K562 (cell line): Measurements from ENCODE around the gene NT5DC4. TPM values are rescaled to one million over a fixed set of nuclear protein-coding genes. Genes with fewer than 3 reads are reported as not detected.

Source experiments
- FIP1L1 ChIP-seq: fragments of 200-400 bp; formaldehyde crosslinking; IDR thresholded peaks from 2 replicates; pipeline ENCODE4 v1.6.1; 2018; ENCODE audit warnings: mild to moderate bottlenecking, low read depth, low read length; ENCODE audit not compliant: poor library complexity, severe bottlenecking
- ID3 ChIP-seq, 2 experiments: fragments of 250-450 bp in 1 of 2; fragments of 450-650 bp in 1 of 2; sonication (Bioruptor Pico) in 1 of 2; IDR thresholded peaks; 2 replicates each; pipeline versions ENCODE4 v1.6.1 to v1.8.0; 2016 to 2021; ENCODE audit warnings: mild to moderate bottlenecking in 2 of 2, moderate library complexity in 2 of 2, missing compliant biosample characterization in 1 of 2, missing genetic modification characterization in 1 of 2
- KAT2B ChIP-seq: IDR thresholded peaks from one replicate; pipeline ENCODE4 v1.6.1; 2012; ENCODE audit warnings: low read depth, mild to moderate bottlenecking, control low read depth, inconsistent platforms, low read length, moderate library complexity
- LEF1 ChIP-seq: fragments of 450-650 bp; IDR thresholded peaks from 2 replicates; pipeline ENCODE4 v1.6.1; 2016; ENCODE audit warnings: mild to moderate bottlenecking
- MLLT1 ChIP-seq, 2 experiments: fragments of 450-650 bp; IDR thresholded peaks; 2 replicates each; pipeline ENCODE4 v1.6.1; 2016
- MLX ChIP-seq, 2 experiments: fragments of 450-650 bp in 1 of 2; sonication (generic) in 1 of 2; formaldehyde crosslinking; conservative IDR thresholded peaks; 2 replicates each; pipeline versions ENCODE4 v1.4.0 to v1.8.1; 2020 to 2022; ENCODE audit warnings: mild to moderate bottlenecking in 1 of 2, missing genetic modification reagents in 1 of 2
- PML ChIP-seq: IDR thresholded peaks from 2 replicates; pipeline ENCODE4 v1.6.1; 2012; ENCODE audit warnings: low read length, inconsistent platforms
- RAD51 ChIP-seq: fragments of 450-650 bp; IDR thresholded peaks from 2 replicates; pipeline ENCODE4 v1.7.1; 2016; ENCODE audit warnings: low read depth, mild to moderate bottlenecking, borderline replicate concordance
- SETDB1 ChIP-seq: IDR thresholded peaks from one replicate; pipeline ENCODE4 v1.6.1; 2012; ENCODE audit warnings: low read length, control low read depth, inconsistent platforms
- SIN3A ChIP-seq, 2 experiments: fragments of 150-350 bp in 1 of 2; IDR thresholded peaks; 2 replicates each; pipeline ENCODE4 v1.6.1; 2011 to 2016; ENCODE audit warnings: borderline replicate concordance in 2 of 2, low read depth in 2 of 2, low read length in 2 of 2, mild to moderate bottlenecking in 2 of 2, moderate library complexity in 2 of 2; ENCODE audit not compliant: control insufficient read depth in 1 of 2
- SOX6 ChIP-seq: fragments of 450-650 bp; IDR thresholded peaks from 2 replicates; pipeline ENCODE4 v1.6.1; 2014; ENCODE audit warnings: mild to moderate bottlenecking
- XRCC5 ChIP-seq: fragments of 200-400 bp; formaldehyde crosslinking; IDR thresholded peaks from 2 replicates; pipeline ENCODE4 v1.6.1; 2017; ENCODE audit warnings: low read depth, mild to moderate bottlenecking, low read length
- ZBTB8A ChIP-seq: fragments of 450-650 bp; IDR thresholded peaks from 2 replicates; pipeline ENCODE4 v1.6.1; 2018; ENCODE audit warnings: mild to moderate bottlenecking, moderate library complexity; ENCODE audit not compliant: partially characterized antibody
- ZNF224 ChIP-seq: sonication (generic); formaldehyde crosslinking; IDR thresholded peaks from 2 replicates; pipeline ENCODE4 v1.8.0; 2022; ENCODE audit warnings: mild to moderate bottlenecking, missing genetic modification reagents
- ZNF316 ChIP-seq: fragments of 450-650 bp; IDR thresholded peaks from 2 replicates; pipeline ENCODE4 v1.6.1; 2016
- ZNF518B ChIP-seq: fragments of 250-450 bp; sonication (Bioruptor Pico); IDR thresholded peaks from 2 replicates; pipeline ENCODE4 v1.5.0; 2021; ENCODE audit warnings: mild to moderate bottlenecking, moderate library complexity
- polyA plus RNA-seq, 8 experiments: library from polyadenylated mRNA; depleted of rRNA in 4 of 8; stranded (reverse) in 5 of 8; unstranded in 3 of 8; fragments of >200 nt; fragmentation: Nextera tagmentation in 2 of 8; fragmentation: Illumina TruSeq in 1 of 8; extraction: Ambion mirVana in 2 of 8; extraction: Trizol in 1 of 8; gene quantifications; 2 replicates each; pipeline versions ENCODE4 v1.2.1 to v1.2.3, GENCODE V29; 2011 to 2014; ENCODE audit warnings: inconsistent platforms in 1 of 8, missing spikeins in 1 of 8
- total RNA-seq, 7 experiments: library from RNA; depleted of rRNA in 6 of 7; stranded (reverse); fragments of >200 nt in 6 of 7; fragmentation: Illumina TruSeq in 2 of 7; extraction: Trizol in 2 of 7; gene quantifications; 2 replicates each; pipeline versions ENCODE4 v1.2.1 to v1.2.3, GENCODE V29; 2011 to 2021; ENCODE audit warnings: low replicate concordance in 1 of 7
- TF ChIP-seq, protein P1 (sequence below): fragments of 450-650 bp; formaldehyde crosslinking; IDR thresholded peaks from 2 replicates; pipeline ENCODE4 v1.4.0; 2020; ENCODE audit warnings: mild to moderate bottlenecking
- TF ChIP-seq, protein P2 (sequence below): fragments of 450-650 bp; formaldehyde crosslinking; IDR thresholded peaks from 2 replicates; pipeline ENCODE4 v1.4.0; 2022; ENCODE audit warnings: mild to moderate bottlenecking, moderate library complexity

The NT5DC4 gene
- total and polyA plus RNA-seq, 9 of the 15 experiments (the other 6 are each of a cell fraction or from before 2014, with no cell fraction given): 0.44 to 6.9 (median 2.5) TPM

DNA sequence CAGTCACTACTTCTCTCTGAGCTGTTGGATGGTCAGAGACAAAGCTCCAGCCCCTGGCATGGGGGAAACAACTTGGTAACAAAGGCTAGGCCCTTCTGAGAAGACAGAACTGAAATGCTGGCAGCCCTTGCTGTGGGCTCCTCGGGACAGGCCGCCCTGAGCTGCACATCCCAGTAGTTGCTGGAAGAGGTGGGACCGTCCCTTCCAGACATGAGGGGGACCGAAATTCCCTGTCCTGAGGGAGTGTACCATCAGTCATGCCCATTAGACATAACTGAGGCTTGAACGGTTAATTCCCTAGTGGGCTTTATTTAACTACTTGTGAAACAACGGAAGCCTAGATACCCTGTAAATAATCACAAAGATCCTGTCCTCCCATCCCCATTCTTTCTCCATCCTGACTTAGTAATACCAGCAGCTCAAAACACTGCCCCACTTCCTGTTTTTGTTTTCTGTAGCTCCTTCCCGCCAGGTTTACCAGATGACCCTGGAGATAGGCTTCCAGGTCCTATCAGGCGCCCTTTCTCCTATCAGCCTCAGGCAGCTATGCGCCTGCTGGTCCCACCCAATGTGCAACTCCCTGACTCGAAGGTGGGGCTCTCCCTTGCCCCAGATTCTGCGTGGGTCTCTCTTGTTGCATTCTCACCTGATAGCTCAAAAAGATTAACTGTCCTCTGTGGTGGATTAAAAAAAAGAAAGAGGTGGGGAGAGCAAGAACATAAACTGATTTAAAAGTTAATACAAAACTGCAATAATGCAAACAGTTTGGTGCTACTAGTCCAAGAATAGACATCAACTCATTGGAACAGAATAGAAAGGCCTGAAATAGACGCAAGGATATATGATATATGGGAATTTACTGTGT lies 37.0 kb upstream of the NT5DC4 start (continued):
- TF ChIP-seq SIN3A (IDR thresholded peaks at IDR 0.05; ENCODE audit: borderline replicate concordance in 2 of 2, control insufficient read depth in 1 of 2, low read depth in 2 of 2, low read length in 2 of 2) (no peak), ZNF316 (no peak), ZNF518B (no peak), XRCC5 (no peak), ZNF224 (CRISPR knock-in tag) (no peak), MLX (CRISPR knock-in tag; conservative IDR thresholded peaks at IDR 0.05) (0 out of 4 replicates have a peak, but pooled peaks of 1 of the 2 experiments have one; percentile 47), SETDB1 (no peak), LEF1 (peak; percentile 93), ID3 (CRISPR knock-in tag; IDR thresholded peaks at IDR 0.05) (no peak), ID3 (tag; IDR thresholded peaks at IDR 0.05) (no peak), SOX6 (peak; percentile 96), ZBTB8A (no peak), RAD51 (peak; percentile 12; the same call in 1 of the 2 replicates), MLLT1 (IDR thresholded peaks at IDR 0.05) (no peak), KAT2B (no peak), PML (peak; percentile 94), FIP1L1 (no peak)
- TF ChIP-seq, protein P1, sequence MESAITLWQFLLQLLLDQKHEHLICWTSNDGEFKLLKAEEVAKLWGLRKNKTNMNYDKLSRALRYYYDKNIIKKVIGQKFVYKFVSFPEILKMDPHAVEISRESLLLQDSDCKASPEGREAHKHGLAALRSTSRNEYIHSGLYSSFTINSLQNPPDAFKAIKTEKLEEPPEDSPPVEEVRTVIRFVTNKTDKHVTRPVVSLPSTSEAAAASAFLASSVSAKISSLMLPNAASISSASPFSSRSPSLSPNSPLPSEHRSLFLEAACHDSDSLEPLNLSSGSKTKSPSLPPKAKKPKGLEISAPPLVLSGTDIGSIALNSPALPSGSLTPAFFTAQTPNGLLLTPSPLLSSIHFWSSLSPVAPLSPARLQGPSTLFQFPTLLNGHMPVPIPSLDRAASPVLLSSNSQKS (CRISPR knock-in tag): no peak
- TF ChIP-seq, protein P2, sequence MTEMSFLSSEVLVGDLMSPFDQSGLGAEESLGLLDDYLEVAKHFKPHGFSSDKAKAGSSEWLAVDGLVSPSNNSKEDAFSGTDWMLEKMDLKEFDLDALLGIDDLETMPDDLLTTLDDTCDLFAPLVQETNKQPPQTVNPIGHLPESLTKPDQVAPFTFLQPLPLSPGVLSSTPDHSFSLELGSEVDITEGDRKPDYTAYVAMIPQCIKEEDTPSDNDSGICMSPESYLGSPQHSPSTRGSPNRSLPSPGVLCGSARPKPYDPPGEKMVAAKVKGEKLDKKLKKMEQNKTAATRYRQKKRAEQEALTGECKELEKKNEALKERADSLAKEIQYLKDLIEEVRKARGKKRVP (CRISPR knock-in tag): no peak
